Tongue (tissue), 2 donors: Measurements from ENCODE around the gene GPR37. TPM values are rescaled to one million over a fixed set of nuclear protein-coding genes. Genes with fewer than 3 reads are reported as not detected.

Experiments used
- DNase-seq: peaks from one replicate; pipeline ENCODE4 v3.0.0-alpha.2; 2015
- total RNA-seq: library from RNA; depleted of rRNA; stranded (reverse); fragments of >200 nt; gene quantifications from one replicate; pipeline ENCODE4 v1.2.3, GENCODE V29; 2014

The GPR37 gene, protein sequence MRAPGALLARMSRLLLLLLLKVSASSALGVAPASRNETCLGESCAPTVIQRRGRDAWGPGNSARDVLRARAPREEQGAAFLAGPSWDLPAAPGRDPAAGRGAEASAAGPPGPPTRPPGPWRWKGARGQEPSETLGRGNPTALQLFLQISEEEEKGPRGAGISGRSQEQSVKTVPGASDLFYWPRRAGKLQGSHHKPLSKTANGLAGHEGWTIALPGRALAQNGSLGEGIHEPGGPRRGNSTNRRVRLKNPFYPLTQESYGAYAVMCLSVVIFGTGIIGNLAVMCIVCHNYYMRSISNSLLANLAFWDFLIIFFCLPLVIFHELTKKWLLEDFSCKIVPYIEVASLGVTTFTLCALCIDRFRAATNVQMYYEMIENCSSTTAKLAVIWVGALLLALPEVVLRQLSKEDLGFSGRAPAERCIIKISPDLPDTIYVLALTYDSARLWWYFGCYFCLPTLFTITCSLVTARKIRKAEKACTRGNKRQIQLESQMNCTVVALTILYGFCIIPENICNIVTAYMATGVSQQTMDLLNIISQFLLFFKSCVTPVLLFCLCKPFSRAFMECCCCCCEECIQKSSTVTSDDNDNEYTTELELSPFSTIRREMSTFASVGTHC
- 4.6 TPM for total RNA-seq

DNA sequence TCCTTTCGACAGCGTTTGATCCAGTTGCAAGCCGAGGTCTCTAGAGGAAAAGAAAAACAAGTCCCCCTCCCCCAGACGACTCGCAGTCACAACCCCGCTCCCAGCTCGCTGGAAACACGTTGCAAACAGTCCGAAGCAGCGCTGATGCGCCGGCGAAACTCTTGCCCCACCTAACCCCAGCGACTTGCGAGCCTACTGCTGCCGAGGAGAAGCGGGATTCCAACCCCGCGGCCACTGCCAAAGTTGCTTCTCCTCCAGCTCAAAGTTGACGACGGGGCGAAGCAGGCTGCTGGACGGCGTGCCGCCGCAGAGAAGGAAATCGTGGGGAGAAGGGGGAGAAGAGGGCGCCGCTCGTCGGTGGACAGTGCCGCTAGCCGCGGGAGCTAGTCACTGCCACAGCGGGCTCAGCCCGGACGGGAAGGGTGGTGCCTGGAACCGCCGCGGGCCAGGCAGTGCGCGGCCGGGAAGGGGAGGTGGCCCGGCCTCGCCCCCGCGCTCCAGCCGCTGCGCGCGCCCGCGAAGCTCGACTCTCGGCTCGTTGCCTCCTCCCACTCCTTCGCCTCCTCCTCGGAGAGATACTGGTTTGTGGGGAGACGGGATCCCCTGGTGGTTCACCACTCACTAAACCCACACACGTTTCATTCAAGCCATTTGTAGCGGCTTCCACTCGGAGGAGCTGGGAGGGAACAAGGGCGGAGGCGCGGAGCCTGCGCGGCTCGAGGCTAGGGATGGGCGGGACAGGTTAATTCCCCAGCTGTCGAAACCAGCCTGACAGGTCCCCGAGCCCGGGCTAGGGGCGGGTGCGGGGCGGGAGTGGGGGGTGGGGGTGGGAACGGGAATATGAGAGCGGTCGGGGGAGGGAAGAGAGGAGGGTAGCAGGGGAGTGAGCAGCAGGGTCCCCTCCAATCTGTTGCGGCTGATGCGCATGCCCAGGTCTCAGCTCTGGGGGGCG, at the start of gene GPR37:
Gene GPR37, minus strand, starts transcription at position 392 of the 952 bp plus-strand sequence. CDS start 816 bp downstream, outside the sequence.
- peak; percentile 74 for DNase-seq

DNA sequence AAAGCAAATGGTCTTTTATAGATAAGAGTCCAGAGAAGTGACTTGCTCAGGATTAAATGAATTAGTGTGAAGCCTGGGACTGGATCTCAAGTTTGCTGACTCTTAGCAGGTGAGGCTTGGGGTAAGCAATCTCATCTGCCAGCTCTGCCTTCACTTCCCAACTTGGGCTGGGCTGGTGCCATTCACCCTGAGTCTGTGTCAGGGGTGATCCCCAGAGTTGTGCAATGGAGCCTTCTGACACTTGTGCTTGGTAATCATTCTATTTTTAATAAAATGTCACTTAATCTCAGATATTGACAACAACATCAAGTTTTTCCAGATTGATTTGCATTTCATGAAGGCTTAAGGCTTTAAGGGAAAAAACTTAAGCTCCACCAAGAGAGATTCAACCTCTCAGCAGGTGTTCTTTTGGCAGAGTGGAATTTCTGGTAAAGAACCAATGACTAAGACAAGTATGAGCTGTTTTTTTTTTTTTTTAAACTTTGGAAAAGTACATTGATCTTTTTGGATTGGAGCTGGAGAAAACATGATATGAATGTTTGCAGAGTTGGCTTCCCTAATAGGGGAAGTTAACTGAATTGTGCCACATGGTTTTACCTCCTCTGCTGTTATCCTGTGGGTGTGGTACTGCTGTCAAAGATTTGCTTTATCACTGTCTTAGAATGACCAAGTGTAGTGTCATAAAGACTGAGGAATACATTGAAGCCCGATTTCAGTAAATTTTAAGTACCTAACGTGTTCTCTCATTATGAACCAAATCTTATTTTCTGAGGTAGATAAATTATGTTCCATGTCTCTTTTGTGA, 48.6 kb upstream of the GPR37 start:
- no peak for DNase-seq

DNA sequence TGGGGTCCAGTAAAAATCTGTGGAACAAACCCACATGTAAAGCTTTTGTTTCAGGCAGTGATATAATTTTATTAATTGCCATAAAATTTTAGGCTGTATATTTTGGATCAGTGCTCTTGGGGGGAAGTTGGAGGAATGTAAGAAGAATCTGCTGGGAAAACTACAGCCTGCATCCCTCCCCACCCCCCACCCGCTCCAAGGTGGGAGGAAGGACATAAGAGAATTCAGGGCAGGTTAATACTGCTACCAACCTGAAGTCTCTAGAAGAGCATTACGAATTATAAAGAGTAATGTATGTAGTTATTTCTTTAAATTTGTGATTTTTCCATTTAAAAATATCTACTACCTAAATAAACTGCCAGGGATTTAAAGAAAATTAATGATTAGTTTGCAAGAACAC, 47.2 kb upstream of the GPR37 start:
- no peak for DNase-seq

DNA sequence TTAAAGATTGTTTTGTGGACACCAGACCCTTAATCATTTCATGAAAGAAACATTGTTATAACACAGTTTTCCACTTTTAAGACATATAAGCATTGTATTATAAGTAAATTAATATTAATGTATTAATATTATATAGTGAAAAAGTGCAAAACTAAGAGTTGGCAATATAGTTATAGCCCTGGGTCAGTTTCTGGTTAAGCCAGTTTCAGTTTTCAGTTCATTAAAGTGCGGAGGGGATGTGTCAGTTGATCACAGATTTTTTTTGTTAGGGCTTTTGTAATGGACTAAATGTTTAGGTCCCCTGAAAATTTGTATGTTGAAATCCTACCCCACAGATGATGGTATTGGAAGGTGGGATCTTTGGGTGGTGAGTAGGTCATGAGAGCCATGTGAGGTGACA, 45.7 kb upstream of the GPR37 start:
- DNase-seq: no peak

DNA sequence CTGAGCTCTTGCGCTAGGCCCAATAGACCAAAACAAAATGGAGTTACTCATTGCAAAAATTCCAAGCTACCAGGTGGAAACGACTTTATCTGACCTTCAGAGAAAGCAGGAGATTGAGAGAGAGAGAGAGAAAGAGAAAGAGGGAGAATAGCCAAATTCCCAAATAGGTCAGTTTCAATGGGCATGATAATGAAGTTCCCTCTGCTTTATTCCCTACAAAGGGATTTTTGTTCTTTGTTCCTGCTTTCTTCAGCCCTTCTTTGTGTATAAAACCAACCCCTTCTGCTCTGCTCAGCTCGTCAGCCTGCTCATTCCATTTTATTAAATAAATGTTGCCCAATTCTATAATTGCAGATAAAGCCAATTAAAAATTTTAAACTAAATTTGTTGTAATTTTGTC, 45.0 kb upstream of the GPR37 start:
- no peak for DNase-seq

DNA sequence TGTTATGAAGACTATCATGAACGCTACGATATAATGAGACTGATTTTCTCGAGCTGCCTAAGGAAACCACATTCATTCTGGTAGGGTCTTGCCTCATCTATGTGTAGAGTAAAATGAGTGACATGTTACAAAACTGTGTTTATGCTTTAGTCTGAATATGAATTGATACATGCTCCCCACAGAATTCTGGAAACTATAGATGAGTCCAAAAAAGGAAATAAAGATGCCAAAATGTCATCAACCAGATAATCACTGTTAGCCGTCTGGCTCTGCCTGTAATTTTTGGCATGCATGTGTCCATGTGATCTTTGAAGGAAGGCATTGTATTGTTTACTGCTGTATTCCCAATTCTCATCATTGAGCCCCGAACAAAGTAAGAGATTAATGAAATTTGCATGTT, 42.6 kb upstream of the GPR37 start:
- no peak for DNase-seq

DNA sequence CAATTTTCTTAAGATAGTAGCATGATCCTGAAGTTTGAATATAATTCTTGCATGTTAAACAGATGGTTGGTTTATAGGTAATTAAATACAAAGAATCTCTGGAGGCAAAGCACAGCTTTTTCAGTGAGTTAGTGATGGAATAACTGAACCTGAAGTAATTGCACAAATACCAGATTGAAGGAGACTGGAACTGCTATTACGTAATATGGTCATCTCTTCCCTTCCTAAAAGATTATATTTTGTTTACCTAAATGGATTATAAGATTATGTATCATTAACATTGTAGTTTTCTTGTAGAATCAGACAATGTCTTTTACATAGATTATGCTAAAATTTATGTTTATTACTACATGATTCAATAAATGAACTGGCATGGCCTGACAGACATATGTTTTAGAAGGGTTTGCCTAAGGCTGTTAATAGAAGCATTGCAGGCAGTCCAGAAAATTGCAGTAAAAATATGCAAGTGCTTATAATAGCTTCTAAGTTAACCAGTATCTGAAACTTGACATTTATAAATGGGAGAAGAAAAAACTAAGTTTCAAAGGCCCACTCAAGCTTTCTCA, 35.8 kb upstream of the GPR37 start:
- no peak for DNase-seq

DNA sequence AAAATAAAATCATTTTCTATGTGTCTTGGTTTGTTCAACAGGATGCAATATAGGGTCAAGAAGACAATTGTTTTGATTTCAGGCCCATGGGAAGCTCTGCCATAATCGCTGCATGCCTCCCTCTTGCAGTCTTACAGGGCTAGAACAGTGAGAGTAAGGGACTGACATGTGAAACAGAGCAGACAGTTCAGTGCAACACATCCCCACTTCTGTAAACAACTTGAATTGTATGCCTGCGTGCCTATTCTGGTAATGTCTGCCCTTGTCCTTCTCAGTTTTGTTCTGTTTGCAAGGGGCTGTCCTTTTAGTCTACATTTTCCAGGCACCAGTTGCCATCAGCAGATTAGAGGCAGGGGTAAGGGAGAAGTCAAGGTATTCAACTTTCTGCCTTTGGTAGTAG, 34.8 kb upstream of the GPR37 start:
- no peak for DNase-seq

DNA sequence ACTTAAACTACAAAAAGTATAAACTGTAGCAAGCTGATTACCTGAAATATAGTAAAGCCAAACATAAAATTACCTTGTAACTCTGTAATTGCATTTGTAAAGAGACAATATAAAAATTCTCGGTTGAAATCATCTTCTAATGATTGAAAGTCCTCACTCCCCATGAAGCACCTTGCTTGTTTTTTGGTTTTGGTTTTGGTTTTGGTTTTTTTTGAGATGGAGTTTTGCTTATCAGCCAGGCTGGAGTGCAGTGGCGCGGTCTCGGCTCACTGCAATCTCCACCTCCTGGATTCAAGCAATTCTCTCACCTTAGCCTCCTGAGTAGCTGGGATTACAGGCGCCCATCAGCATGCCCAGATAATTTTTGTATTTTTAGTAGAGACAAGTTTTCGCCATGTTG, 33.9 kb upstream of the GPR37 start:
- DNase-seq: no peak

DNA sequence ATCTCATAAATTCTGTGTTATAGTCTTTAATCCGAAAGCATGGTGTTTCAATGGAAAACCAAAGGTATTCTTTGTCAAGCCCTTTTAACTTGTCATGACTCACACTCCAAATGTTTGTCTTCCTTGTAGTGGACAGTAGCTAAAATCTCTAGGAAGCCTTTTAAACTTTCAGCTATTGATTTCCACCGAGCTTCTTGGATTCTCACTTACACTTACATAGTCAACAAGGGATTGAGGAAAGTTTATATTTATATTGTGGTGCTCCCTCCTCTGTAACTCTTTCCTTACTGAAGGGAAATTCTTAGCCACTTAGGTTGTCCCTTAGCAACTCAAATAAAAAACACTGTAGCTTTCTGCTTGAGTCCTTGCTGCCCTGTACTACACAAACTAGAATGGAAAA, 31.2 kb upstream of the GPR37 start:
- DNase-seq: no peak

DNA sequence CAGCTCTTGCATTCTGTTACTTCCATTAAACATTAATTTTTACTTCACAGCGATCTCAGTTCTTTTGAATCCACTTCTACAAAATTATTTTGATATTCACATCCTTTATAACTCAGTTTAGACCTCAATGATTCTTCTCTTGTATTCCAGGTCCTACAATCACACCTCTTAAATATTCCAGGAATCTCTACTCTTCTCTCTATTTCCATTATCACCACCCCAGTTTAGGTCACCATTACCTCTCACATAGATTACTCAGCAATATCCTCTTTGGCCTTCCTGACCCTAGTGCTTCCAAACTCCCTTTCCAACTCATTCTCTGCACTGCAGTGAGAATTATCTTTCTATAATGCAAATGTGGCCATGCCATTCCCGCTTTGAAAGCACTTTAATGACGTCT, 27.1 kb upstream of the GPR37 start:
- DNase-seq: no peak

DNA sequence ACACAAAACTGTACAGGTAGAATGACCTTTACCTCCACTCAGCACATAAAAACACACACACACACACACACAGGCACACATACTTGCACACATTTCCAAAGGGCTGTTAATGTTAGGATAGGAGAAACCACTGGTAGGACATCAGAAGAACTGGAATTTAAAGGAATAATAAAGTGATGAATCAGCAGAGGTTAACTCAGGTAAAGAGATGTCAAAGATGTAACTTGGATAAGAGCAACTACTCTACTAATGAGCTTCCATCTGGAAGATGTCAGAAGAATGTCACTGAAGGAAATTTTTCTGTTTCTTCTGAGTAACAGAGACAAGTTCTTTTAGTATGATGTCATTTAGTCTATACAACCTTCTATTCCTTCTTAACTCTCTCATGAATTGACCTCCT, 26.4 kb upstream of the GPR37 start:
- no peak for DNase-seq

DNA sequence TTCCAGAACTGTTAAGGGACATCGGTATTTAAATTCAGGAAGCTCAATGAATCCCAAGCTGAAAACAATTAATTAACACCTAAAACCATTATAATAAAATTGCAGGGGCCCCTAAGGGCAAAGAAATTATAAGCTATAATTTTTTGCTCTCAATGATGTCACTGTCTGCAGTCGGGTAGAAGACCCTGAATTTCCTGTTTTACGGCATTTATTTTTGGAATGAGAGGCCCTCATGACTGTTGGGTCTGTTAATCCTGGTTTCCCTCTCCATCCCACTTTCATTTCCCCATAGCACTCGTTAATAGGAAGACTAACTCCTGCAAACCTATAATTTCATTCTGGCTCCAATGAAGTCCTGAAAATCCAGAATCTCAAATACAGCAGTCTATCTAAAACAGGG, 25.8 kb upstream of the GPR37 start:
- no peak for DNase-seq

DNA sequence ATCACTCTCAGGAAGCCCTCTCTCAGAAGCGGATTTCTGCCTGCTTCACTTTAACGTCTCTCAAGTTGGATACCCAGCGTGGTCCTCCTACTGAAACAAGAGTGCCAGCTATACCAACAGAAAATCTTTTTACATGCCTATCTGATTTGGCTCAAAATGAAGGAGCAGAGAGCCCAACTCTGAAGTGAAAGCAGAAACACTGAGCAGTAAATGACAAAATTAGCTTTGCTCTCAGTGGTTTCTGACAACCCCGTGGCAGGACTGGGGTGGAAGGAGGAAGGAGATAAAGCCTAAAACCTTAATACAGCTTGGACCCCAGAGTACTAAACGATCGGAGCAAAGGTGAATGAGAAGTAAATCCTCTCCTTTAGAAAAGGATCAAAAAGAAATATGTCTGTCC, 25.1 kb upstream of the GPR37 start:
- DNase-seq: no peak

DNA sequence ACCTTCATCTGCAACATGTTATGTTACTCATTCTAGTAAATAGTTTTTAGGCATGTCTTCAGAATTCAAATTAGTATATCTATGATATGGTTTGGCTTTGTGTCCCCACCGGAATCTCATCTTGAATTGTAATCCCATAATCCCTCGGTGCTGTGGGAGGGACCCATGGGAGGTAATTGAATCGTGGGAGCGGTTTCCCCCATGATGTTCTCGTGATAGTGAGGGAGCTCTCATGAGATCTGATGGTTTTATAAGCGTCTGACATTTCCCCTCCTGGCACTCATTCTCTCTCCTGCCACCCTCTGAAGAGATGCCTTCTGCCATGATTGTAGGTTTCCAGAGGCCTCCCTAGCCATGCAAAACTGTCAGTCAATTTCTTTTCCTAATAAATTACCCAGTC, 20.4 kb upstream of the GPR37 start:
- DNase-seq: no peak

DNA sequence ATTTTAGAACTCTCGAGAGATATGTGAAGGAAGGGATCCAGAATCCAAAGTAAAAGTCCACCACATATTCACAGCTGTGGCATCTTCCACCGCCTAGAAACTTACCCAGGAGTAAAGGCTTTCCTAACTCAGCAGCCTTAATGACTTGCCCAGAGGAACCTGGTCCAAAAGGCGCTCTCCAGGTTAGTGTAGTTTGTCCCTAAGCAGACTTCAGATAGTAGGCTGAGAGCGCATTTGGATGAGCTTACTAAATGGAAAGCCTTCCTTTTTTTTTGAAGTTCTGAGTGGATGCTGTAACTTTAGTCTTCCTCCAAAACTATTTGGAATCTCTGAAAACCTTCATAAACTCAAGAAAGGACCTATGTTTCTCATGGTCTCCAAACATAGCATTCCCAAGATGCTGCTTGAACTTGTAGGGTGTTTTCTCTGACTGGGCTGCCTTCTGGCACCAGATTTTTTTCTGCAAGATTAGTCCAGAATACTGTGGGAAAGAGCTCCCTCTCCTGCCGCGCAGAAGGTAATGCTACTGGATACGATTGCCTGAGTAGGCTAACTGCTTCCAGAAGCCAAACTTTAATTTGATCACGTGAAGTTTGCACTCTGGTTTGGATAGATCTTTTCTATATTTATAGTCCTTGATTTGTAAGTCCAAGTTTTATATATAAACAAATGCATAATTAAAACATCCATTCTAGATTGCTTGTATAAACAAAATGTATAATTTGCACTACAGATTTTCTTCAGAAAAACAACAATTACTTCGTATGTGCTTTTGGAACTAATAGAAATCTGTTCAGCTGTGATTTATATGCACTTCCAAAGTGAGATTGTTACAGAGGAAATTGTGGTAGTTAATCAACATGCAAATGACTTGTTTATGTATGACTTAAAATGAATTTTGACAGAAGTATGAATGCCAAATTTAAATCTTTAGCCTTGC, 19.6 kb upstream of the GPR37 start:
- DNase-seq: peak; percentile 85

DNA sequence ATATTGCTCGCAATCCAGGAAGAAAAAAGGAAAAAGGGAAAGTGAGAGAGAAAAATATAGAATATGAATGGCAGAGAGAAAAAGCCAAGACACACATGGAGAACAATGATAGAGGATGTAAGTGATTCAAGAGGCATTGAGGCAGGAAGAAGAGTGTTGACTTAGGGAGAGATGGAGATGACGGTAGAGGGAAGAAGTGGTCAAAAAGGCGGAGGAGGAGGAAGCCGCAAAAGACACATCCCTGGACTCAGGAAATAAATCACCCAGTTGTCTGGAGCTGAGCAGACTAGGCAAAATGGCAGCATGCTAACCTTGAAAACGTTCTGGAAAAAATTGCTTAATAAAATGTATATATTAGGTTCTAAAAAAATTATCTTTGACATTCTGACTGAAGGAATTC, 17.7 kb upstream of the GPR37 start:
- no peak for DNase-seq

DNA sequence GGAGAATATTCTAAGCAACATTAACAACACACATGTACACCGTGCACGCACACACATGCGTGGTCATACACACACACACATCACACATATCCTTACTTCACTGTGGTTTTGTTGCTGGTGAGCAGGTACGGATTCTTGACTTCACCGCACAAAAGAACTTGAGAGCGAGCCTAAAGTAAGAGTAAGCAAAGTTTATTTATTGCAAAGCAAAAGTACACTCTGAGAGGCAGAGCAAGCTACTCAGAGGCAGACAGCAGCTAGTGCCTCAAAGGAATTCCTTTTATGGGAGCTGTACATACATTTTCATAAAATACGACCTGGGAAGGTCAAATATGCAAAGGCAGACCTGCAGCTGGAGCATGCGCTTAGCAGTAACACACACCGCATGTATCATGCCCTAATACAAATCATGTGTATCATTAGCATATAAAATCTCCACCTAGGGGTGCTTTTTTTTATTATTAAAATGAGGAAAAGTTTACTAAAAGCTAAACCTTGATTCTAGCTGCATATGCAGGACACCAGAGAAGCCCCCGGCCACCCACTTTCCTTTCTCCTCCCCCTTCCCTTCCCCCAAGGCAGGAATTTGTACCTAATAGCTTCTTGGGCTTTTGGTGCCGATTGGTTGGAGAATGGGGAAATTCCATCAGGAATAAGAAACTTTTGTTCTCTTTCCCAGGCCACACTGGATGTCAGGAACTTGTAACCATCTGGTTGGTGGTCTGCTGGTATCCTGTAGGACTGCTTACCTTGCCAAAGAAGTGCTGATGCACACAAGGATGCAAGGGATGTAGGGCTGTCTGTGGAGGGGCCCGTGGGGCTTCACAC, 16.5 kb upstream of the GPR37 start:
- DNase-seq: no peak

DNA sequence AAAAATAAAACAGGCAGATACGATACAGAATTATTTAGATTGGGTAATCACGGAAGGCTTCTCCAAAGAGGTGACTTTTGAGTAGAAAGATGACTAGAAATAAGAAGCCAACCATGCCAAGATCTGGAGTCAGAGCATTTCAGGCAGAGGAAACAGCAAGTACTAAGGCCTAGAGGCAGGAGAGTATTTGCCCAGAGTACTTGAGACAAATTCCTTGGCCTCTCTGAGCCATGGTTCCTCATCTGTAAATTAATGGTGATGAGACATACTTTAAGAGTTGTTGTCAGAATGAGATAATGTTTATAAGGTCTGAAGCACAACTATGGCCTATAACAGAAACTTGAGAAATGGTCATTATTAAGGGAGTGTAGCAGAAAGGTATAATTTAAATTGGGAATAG, 15.8 kb upstream of the GPR37 start:
- DNase-seq: no peak

DNA sequence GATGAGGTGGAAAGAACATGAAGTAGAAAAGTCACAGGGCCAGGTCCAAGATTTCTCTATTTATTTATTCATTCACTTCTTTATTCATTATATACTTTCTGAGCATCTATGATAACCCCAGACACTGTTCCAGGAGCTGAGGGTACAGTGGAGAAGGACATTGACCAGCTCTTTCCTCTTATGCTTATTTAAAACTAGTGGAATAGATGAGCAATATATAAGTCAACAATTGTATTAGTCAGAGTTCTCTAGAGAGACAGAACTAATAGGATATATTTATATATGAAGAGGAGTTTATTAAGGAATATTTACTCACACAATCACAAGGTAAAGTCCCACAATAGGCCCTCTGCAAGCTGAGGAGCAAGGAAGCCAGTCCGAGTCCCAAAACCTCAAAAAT, 15.0 kb upstream of the GPR37 start:
- DNase-seq: no peak
